GM12872 (cell line): Measurements from ENCODE around the gene VTI1B.
A peak's percentile ranks its signal among the peaks of the same experiment; 100 is the strongest.
"Not testable (repeated sequence)": the region's sequence is repeated elsewhere in the genome, so short reads cannot be mapped to it uniquely, and the experiment has no call there.

ENCODE experiments used
- TF ChIP-seq, protein P1 (sequence below): IDR thresholded peaks from 3 replicates; pipeline ENCODE4 v1.5.1; 2011; ENCODE audit warnings: low read depth, mild to moderate bottlenecking, low read length, moderate library complexity; ENCODE audit not compliant: insufficient read depth

The VTI1B gene

GRCh38 chr14:67705211-67705610, 30.8 kb upstream of the VTI1B start:
- TF ChIP-seq, protein P1, sequence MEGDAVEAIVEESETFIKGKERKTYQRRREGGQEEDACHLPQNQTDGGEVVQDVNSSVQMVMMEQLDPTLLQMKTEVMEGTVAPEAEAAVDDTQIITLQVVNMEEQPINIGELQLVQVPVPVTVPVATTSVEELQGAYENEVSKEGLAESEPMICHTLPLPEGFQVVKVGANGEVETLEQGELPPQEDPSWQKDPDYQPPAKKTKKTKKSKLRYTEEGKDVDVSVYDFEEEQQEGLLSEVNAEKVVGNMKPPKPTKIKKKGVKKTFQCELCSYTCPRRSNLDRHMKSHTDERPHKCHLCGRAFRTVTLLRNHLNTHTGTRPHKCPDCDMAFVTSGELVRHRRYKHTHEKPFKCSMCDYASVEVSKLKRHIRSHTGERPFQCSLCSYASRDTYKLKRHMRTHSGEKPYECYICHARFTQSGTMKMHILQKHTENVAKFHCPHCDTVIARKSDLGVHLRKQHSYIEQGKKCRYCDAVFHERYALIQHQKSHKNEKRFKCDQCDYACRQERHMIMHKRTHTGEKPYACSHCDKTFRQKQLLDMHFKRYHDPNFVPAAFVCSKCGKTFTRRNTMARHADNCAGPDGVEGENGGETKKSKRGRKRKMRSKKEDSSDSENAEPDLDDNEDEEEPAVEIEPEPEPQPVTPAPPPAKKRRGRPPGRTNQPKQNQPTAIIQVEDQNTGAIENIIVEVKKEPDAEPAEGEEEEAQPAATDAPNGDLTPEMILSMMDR: no peak

GRCh38 chr14:67704484-67705089, 30.2 kb upstream of the VTI1B start:
- TF ChIP-seq, protein P1: peak; percentile 79

DNA sequence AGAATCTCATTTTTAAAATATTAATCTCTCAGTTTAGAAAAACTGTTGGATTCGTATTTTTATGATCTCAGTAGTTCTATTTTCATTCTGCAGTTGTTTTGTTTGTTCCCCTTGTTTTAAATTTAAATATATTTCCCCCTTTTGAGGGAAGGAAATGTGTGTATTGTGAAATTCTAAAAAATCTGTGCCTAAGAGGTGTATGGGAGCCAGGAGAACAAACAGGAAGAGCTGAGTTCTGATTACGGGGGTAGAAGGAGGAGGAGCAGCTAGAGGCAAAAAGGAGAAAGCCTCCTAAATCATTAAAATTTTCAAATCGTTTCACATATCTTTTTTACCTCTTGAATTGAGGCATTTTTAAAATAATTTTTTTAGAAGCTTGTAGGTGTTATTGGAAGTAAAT, 29.6 kb upstream of the VTI1B start:
- TF ChIP-seq, protein P1: no peak

- TF ChIP-seq, protein P1: not testable (repeated sequence)
Observed at GRCh38 chr14:67701492-67701891, 27.1 kb upstream of the VTI1B start, which contains the start of gene RDH12. TSS of gene RDH12 (plus strand) at chr14:67701886. CDS start at chr14:67722643, 20,757 bp downstream.

- TF ChIP-seq, protein P1: no peak
Observed at GRCh38 chr14:67698179-67698578, 23.7 kb upstream of the VTI1B start.

GRCh38 chr14:67697006-67697405, 22.6 kb upstream of the VTI1B start:
- TF ChIP-seq, protein P1: no peak

GRCh38 chr14:67695394-67695949, 21.0 kb upstream of the VTI1B start, which contains the start of gene RDH11:
TSS of gene RDH11 (minus strand) at chr14:67695764. CDS start at chr14:67695703, 61 bp downstream.
- TF ChIP-seq, protein P1: no peak
